ENCODE data around the gene RIPOR2.

The RIPOR2 gene

GRCh38 chr6:24935366-24936152 lies at the start of gene RIPOR2:
Gene RIPOR2, minus strand, starts transcription at chr6:24935960. Its CDS starts 62 bp downstream, at chr6:24935898.
- peak; percentile 79 for DNase-seq

DNA sequence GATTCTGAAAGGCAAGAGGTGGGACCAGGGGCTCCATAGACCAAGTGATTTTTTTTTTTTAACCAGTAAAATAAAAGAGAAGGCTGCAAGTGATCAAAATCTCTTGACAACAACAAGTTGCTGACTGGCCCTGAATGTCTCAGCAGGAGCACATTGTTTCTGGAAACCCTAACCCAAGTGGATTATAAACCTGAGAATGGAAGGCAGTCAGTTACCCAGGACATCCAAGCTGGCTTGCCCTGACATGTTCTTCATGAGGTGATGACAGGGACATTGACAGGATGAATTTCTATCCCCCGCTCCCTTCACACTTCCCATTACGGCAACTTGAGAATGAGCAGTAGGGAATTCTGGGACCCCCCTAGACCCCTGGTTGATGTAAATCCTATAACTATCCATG lies 49.6 kb upstream of the RIPOR2 start:
- DNase-seq, result no peak

- no peak for DNase-seq
These were observed 46.5 kb upstream of the RIPOR2 start for GRCh38 chr6:24982231-24982630.

- no peak for DNase-seq
These were observed 45.6 kb upstream of the RIPOR2 start for GRCh38 chr6:24981386-24981760.

DNA sequence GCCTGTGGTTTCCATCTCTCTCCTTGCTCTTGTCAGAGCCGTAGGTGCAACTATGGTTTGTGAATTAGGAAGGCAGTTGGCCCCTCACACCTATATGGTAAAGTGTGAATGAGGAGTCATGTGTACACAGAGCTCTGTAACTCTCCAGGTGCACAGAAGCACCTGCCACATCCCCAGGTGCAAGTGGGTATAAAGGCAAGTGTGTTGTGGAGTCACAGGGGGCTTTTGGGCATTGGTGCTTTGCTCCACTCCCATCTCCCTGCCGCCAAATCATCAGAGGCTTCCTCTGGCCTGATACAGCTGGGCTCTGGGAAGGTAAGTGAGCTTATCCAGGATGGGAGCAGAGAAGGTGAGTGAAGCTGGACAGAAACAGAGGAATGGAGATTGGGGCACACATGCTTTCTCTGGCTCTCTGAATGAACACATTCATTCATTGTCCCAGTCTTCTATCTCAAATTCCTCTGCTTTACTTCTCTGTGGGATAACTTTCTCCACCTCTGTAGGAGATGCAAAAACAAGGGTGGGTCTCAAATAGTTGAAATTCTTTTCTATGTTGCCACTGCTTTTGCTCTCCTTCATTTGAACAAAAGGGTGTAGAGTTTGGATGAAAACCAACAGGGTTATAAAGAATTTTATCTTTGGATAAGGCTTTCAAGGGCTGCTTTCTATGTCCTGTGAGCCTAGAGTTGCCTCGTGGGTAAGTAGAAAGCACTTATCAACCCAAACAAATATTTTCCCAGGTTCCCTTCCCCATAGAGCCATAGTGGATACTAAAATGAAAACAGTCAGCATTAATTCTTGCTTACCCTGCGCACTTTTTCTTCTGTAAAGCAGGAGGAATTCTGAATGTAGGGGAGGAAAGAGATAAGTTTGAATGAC lies 45.0 kb upstream of the RIPOR2 start:
- DNase-seq, result no peak

DNA sequence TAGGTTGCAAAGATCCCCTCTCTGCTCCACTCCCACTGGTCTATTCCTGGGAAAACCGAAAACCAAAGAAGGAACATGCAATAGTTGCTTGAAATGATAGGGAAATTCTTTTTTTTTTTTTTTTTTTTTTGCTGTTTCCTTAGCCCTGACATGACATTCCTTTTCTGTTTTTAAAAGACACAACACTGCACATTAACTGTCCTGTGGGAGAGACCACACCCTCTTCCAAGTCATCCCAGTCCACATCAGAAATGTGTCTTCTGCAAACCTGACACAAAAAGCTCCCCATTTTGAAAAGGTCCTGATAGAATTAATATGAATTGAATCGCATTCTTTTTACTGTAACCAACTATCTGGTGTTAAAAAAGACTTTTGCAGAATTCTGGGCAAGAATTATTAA lies 43.4 kb upstream of the RIPOR2 start:
- DNase-seq, result no peak

DNA sequence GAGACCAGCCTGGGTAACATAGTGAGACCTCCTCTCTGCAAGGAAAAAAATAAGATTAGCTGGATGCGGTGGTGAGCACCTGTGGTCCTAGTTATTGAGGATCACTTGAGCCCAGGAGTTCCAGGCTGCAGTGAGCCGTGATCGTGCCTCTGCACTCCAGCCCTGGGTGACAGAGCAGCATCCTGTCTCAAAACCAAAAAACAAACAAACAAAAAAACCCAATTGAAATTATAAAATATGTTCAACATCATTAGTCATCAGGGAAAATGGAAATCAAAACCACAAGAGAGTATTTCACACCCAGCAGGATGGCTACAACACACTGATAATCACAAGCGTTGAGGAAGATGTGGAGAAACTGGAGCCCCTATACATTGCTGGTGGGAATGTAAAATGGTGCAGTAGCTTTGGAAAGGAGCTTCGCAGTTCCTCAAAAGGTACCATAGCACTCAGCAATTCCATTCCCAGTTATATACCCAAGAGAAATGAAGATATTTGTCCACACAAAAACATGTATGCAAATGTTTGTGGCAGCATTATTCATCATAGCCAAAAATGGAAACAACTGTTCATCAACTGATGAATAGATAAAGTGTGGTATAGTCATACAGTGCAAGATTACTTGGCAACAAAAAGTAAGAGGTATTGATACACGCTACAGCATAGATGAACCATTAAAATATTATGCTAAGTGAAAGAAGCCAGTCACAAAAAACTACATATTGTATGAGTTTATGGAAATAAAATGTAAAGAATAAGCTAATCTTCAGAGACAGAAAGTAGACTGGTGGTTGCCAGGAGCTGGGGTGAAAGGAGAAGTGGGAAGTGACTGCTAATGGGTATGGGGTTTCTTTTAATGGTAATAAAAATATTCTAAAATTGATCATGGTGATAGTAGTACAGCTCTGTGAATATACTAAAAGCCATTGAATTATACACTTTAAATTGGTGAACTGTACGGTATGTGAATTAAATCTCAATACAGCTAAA lies 38.7 kb upstream of the RIPOR2 start:
- DNase-seq, result peak; percentile 22

- no peak for DNase-seq
These were observed 36.7 kb upstream of the RIPOR2 start for GRCh38 chr6:24972311-24972958.

DNA sequence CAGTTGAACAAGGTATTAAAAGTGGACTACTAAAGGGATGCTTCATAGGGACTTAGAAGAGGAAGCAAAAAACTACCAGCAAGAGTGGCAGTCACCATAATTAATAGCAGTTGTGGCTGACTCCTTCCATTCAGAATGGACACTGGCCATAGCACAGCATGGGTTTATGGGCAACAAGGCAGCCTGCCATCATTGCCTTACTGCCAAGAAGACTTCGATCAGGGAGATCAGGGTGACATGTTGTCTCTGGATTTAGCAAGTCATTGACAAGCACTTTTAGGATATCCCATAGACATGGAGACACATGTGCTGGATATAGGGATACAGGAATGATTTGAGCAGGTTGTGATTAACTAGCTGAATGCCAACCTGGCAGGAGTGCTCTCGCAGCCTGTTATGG lies 35.3 kb upstream of the RIPOR2 start:
- no peak for DNase-seq

DNA sequence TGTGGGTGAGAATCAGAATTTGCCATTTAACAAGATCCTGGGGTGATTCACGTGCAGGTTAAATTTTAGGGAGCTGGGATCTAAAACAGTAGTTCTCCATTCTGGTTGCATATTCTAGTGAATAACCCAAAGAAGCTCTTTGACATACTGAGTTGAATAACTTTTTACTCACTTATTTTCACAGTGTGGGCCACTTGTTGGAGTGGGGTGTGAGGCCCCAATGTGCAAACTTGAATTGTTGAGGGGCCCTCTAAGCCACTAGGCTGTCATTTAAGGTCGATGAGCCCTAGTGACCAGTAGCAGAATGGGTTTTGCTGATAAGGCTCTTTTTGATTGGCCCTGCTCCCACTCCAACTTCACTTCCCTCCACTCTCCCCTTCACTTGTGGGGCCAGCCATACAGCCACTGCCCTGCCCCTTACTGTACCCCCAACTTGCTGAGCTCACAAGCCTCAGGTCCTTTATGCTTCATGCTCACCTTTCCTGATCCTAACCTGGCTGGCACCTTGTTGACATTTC lies 33.6 kb upstream of the RIPOR2 start:
- no peak for DNase-seq

DNA sequence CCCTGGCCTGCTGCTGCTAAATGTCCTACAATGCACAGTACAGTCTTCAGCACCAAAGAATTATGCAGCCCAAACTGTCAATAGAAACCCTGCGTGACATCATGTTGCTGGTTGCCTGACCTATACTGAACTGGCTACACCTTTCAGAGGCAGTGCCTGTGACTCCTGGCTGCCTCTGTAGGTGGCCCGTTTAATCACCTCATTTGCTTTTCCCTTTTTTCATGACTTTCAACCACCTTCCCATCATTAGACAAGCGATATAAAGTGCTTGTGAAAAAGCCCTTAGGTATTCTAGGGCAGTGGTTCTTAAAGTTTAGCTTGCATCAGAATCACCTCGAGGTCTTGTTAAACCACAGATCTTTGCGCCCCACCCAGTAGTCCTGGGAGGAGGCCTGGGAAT lies 33.0 kb upstream of the RIPOR2 start:
- no peak for DNase-seq

DNA sequence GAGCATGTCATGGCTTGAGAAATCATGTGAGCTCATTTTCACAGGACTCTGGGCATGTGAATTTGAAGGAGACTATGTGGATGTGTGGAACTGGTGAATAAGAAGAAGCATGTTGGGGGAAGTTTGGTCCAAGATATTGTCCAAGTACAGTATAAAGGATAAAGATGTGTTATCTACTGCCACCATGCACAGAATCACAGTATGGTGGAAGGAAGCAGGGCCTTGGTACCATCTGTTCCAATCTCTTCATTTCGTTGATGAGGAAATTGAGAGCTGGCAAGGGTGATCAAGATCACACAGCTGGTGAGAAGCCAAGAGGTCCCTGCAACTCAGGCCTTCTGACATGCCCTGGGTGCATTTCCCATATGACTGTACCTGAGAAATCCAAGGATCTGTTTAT lies 31.5 kb upstream of the RIPOR2 start:
- DNase-seq, result no peak

DNA sequence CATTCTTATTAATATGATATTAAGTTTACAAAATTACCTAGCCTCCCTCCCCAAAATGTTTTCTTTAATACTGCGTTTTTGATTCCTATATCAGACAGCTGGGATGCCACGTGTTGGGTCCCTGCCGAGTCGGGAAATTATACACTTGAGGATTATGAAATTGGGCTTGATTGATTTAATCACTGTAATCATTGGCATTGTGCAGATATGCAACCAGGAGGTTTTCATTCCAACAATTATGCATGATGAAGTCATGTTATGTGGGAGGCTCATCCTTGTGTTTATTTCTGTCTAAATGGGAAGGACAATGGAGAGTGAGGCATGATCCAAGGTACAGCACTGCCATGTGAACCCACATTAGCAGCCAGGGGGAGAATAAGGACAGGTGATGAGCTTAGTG lies 30.6 kb upstream of the RIPOR2 start:
- DNase-seq, result no peak

GRCh38 chr6:24963887-24964570 lies 28.3 kb upstream of the RIPOR2 start:
- DNase-seq, result no peak

GRCh38 chr6:24963339-24963738 lies 27.6 kb upstream of the RIPOR2 start:
- no peak for DNase-seq

- no peak for DNase-seq
These were observed 26.1 kb upstream of the RIPOR2 start for GRCh38 chr6:24961852-24962251.

DNA sequence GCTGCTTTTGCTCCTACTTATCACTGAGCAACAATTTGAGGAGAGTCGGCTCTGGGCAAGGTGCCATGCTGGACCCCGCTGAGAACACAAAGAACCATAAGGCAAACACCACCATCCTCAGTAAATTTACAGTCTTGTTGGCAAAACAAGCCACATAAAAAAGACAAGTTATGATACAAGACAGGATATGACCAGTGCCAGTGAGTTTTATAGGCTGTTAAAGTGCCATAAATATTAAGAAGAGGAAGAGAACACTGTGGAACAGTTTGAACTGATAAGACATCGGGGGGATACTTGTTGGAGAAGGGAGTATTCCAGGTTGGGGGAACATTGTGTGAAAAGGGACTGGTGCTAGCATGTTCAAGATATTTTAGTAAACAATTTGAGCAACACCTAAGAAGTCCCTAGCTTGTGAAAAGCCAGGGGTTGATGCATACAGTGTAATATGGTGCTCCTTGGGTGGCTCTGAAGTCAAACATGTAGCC lies 25.3 kb upstream of the RIPOR2 start:
- DNase-seq, result peak; percentile 29

GRCh38 chr6:24959319-24959718 lies 23.6 kb upstream of the RIPOR2 start:
- no peak for DNase-seq

- DNase-seq, result no peak
These were observed 21.4 kb upstream of the RIPOR2 start for GRCh38 chr6:24957199-24957598.

DNA sequence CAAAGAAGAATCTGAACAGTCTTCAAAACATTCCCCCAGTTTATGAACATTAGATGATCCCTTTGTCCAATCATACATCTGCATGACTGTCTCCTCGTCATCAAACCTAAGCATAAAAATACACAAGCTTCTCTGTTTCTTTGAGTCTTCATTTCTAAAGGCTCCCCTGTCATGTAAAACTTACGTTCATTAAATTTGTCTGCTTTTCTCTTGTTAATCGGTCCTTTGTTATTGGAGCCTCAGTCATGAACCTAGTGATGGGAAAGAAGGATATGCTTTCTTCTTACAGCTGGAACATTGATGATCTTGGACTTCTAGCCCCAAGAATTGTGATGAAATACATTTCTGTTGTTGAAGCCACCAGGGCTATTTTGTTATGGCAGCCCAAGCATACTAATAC lies 18.0 kb upstream of the RIPOR2 start:
- no peak for DNase-seq

- peak; percentile 56 for DNase-seq
These were observed 16.1 kb upstream of the RIPOR2 start for GRCh38 chr6:24951811-24952299.
